NCI-H2171 treated with DMSO at 0.1 percent for 48 hours (cell line): ENCODE measurements around the gene STAM2.
"Not testable (repeated sequence)": the region's sequence is repeated elsewhere in the genome, so short reads cannot be mapped to it uniquely, and the experiment has no call there.

ENCODE experiments used
- DNase-seq: peaks from one replicate; lab custom pipeline; 2025; lab: John Stamatoyannopoulos, UW

The STAM2 gene

GRCh38 chr2:152175368-152176112, at the start of gene STAM2:
TSS of gene STAM2 (minus strand) at chr2:152175763. CDS start at chr2:152175642, 121 bp downstream.
- peak; percentile 89 for DNase-seq

GRCh38 chr2:152223977-152224376, 48.4 kb upstream of the STAM2 start:
- DNase-seq: no peak

GRCh38 chr2:152222975-152223637, 47.5 kb upstream of the STAM2 start:
- peak; percentile 86 for DNase-seq

GRCh38 chr2:152221839-152222238, 46.3 kb upstream of the STAM2 start:
- no peak for DNase-seq

- no peak for DNase-seq
Measured at GRCh38 chr2:152219077-152219828, 43.7 kb upstream of the STAM2 start.

GRCh38 chr2:152201466-152201830, 25.9 kb upstream of the STAM2 start:
- DNase-seq: no peak

- no peak for DNase-seq
Measured at GRCh38 chr2:152200565-152201465, 25.3 kb upstream of the STAM2 start.

- DNase-seq: no peak
Measured at GRCh38 chr2:152200101-152200500, 24.5 kb upstream of the STAM2 start.

GRCh38 chr2:152198499-152198898, 22.9 kb upstream of the STAM2 start:
- no peak for DNase-seq

- not testable (repeated sequence) for DNase-seq
Measured at GRCh38 chr2:152197508-152198284, 22.1 kb upstream of the STAM2 start.

- DNase-seq: peak; percentile 63
Measured at GRCh38 chr2:152189622-152190495, 14.3 kb upstream of the STAM2 start.

- DNase-seq: not testable (repeated sequence)
Measured at GRCh38 chr2:152186808-152187207, 11.2 kb upstream of the STAM2 start.

- no peak for DNase-seq
Measured at GRCh38 chr2:152186262-152186661, 10.7 kb upstream of the STAM2 start.

- DNase-seq: no peak
Measured at GRCh38 chr2:152183401-152184073, 8.0 kb upstream of the STAM2 start.

GRCh38 chr2:152177667-152178066, 2.1 kb upstream of the STAM2 start:
- DNase-seq: not testable (repeated sequence)

GRCh38 chr2:152176113-152176714, 651 bp upstream of the STAM2 start:
- DNase-seq: no peak

- DNase-seq: no peak
Measured at GRCh38 chr2:152175012-152175367, 573 bp downstream of the STAM2 start.

- DNase-seq: no peak
Measured at GRCh38 chr2:152174574-152174973, 989 bp downstream of the STAM2 start.

GRCh38 chr2:152173831-152174230, 1.7 kb downstream of the STAM2 start:
- DNase-seq: no peak
